ENCODE data around the gene CDKN2B-AS1.

CDKN2B-AS1 gene

DNA sequence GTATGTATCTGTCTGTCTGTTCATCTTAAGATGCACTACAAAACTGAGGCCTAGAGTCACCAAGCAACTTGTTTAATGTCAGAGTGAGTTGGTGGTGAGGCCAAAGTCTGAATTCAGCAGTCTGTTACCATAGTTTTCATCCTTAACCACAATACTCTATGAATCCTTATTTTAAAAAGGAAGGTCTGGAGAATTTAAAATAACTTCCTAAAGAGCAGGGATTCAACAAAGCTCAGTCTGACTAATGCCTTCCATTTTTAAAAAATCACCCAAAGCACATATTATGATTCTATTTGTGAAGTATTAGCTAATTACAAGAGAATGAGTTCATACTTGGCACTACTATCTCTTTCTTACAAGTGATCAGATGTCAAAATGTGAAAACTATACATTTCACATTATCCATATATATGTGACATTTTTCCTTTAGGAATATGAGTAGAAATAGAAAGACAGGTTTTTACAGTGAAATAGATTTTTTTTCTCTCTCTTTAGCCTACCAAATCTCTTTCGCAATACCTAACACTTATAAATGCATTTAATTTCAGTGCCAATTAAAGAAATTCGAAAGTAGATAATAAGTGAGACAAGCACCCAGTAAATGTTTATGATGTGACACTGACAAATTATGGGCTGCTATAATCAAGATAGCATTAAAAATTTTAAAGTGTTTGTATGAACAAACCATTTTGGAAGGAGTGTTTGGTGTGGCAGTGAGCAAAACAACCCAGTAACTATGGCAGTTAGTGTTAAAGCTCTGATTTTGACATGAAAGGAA is 116.8 kb downstream of the CDKN2B-AS1 start:
- no peak overlapping the region for H3K4me3 ChIP-seq (ENCODE audit: low read length)
- TF ChIP-seq, protein P1, sequence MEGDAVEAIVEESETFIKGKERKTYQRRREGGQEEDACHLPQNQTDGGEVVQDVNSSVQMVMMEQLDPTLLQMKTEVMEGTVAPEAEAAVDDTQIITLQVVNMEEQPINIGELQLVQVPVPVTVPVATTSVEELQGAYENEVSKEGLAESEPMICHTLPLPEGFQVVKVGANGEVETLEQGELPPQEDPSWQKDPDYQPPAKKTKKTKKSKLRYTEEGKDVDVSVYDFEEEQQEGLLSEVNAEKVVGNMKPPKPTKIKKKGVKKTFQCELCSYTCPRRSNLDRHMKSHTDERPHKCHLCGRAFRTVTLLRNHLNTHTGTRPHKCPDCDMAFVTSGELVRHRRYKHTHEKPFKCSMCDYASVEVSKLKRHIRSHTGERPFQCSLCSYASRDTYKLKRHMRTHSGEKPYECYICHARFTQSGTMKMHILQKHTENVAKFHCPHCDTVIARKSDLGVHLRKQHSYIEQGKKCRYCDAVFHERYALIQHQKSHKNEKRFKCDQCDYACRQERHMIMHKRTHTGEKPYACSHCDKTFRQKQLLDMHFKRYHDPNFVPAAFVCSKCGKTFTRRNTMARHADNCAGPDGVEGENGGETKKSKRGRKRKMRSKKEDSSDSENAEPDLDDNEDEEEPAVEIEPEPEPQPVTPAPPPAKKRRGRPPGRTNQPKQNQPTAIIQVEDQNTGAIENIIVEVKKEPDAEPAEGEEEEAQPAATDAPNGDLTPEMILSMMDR (conservative IDR thresholded peaks at IDR 0.05; ENCODE audit: low read length): no peak
- DNase-seq (ENCODE audit: low read depth): no peak

DNA sequence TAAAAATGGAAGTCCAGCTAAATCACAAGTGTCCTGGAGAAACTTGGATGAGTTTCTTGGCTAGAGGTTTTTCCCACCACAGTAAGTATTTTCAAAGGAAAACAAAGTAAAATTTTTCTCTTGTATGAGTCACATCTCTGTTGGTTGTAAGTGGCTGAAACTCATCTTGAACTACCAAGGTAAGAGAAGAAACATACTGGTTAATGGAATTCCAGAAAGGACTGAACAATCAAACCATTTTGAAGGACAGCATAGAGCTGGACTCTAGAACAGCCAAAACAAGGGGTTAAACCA is 117.3 kb downstream of the CDKN2B-AS1 start:
- TF ChIP-seq, protein P1 (conservative IDR thresholded peaks at IDR 0.05; ENCODE audit: low read length): no peak
- DNase-seq (ENCODE audit: low read depth): peak; percentile 82

DNA sequence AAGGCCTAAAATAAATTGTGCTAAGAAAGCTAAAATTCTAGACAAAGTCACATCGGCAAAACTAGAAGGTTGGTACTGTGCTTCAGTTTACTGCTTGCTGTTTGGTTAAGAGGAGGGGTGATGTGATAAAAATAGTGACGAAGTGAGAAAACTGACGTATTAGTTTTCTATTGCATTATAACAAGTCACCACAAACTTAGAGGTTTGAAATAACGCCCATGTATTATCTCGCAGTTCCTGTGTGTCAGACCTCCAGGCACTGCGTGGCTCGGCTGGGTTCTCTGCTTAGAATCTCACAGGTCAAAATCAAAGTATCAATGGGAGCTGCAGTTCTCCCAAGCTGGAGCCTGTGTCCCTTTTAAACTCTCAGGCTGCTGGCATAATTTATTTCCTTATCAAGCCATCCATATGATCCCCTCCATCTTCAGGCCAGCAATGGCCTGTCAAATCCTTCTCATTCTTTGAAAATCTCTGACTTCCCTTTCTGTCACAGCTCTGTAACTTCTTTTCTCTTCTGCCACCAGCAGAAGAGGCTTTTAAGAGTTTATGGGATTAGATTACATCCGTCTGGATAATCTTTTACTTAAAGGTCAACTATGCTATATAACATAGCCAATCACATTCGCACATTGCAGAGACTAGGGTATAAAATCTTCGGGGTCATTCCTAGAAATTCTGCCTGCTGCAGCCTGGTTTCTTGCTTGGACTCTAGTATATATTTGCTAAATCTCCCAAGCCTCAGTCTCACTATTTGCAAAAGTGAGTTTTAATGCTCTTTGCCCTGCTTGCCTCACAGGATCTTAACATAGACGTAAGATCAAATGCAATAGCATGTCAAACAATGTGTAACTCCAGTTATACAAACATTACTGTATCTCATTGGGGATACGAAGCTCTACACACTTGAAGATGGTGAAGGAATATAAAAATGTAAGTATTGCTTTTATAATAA is 118.6 kb downstream of the CDKN2B-AS1 start:
- TF ChIP-seq, protein P1 (conservative IDR thresholded peaks at IDR 0.05; ENCODE audit: low read length): no peak
- H3K4me3 ChIP-seq (ENCODE audit: low read length): no peak overlapping the region
- DNase-seq (ENCODE audit: low read depth): no peak

More for the DNA sequence above, 117.3 kb downstream of the CDKN2B-AS1 start:
- H3K4me3 ChIP-seq (ENCODE audit: low read length): no peak overlapping the region

DNA sequence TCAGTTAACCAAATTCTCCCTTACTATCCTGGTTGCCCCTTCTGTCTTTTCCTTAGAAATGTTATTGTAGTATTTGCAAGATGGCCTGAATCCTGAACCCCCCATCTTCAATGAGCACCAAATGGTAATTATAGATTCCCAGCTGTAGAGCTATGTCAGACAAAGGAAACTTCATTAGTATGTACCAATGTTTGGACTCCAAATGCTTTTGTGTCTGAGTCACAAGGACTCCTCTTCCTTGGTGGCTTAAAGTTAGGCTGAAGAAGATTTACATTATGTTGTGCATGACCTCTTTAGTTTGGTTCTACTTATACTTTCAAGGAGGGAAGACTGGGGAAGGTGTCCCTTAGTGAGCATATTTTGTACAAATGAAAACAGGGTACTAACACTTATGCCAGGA is 120.4 kb downstream of the CDKN2B-AS1 start:
- no peak overlapping the region for H3K4me3 ChIP-seq (ENCODE audit: low read length)
- peak; percentile 40 for DNase-seq (ENCODE audit: low read depth)

DNA sequence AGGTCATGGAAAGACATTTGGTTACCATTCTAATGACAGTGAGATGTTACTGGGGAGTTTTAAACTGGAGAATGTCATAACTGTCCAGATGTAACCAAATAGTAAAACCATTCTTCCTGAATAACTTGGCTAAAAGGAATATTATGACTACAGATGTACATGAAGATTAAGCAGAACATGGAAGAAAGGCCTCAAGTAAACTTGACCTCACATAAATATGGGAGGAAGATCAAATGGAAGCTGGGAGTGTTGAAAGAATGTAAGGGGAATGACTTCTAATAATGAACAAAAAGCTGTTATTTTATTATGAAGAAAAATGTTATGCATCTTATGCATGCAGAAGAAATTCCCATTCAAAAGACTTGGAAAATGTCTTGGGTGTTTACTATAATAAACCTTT is 122.2 kb downstream of the CDKN2B-AS1 start:
- peak; percentile 75 for DNase-seq (ENCODE audit: low read depth)
- H3K4me3 ChIP-seq (ENCODE audit: low read length): no peak overlapping the region
- TF ChIP-seq, protein P1 (conservative IDR thresholded peaks at IDR 0.05; ENCODE audit: low read length): no peak

More for the DNA sequence above, 120.4 kb downstream of the CDKN2B-AS1 start:
- TF ChIP-seq, protein P1 (conservative IDR thresholded peaks at IDR 0.05; ENCODE audit: low read length): no peak

DNA sequence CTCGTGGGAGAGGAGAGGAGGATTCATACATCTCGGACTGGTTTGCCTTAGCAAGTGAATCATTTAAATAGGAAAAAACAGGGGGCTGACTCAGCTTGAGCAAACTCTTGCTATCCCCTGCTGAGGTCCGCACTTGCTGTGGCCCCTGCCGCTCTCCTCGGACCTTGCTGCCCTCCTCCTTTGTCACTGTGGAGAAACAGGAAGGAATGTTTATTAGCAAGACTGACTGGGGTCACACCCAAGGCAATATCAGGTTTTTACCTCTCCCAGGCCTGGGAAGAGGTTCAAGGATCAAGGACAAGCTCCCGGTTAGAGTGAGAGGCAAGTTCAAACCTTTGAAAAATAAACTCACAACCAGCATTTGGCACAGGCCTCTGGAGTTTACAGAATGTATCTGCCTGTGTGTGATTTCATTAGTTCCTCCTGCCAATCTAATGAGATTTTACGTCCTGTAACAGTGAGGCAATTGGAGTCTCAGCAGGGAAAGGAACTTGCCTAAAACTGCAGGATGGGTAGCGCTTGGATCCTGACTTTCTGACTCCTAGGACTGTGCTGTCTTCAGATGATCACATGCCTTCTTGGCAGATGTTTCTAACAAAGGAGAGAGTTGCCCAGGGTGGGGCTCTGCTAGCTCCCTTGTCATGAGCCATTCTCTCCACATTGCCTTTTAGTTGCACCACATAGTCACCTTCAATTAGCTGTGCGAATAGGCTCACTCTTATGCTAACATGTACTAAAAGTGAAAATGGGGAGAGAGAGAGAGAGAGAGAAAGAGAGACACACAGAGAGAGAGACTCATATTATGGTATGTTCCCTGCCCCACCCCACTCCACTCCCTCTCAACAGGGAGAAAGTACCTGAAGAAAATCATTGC is 123.2 kb downstream of the CDKN2B-AS1 start:
- DNase-seq (ENCODE audit: low read depth): peak; percentile 55
- TF ChIP-seq, protein P1 (conservative IDR thresholded peaks at IDR 0.05; ENCODE audit: low read length): no peak
- H3K4me3 ChIP-seq (ENCODE audit: low read length): no peak overlapping the region
